HepG2 (cell line): ENCODE measurements around the gene PRKCD. TPM values are rescaled to one million over a fixed set of nuclear protein-coding genes. Genes with fewer than 3 reads are reported as not detected.

Source experiments
- ATAC-seq: fragments of 200-7000 bp; cut with Tn5 transposase; 3 replicates; pipeline ENCODE4 v1.9.1; 2020; ENCODE audit warnings: mild to moderate bottlenecking, moderate library complexity
- BruUV-seq: library from RNA; stranded (reverse); fragments of 400-500 nt; replicated peaks from 2 replicates; lab custom pipeline; 2021; lab: Mats Ljungman, UMichigan
- CTCF ChIA-PET: fragments of 300-600 bp; formaldehyde crosslinking; extraction: SDS; loops from one replicate; lab custom pipeline; 2021; ENCODE audit warnings: low total read pairs, inconsistent platforms, low intra/inter-chr PET ratio; lab: Yijun Ruan, JAX
- POLR2A ChIA-PET: fragments of 350-600 bp; sonication (Branson Sonifier 250); formaldehyde crosslinking; loops from one replicate; lab custom pipeline; 2020; ENCODE audit warnings: antibody characterized with exemption, inconsistent platforms; lab: Yijun Ruan, JAX
- DNase-seq: peaks from one replicate; pipeline ENCODE4 v3.0.0-alpha.2; 2015; ENCODE audit warnings: low spot score
- FAIRE-seq: peaks from 3 replicates; lab custom pipeline; 2011; peaks lifted over from hg19 to GRCh38; lab: Jason Lieb, UNC
- H2AFZ ChIP-seq: one replicate; pipeline ENCODE4 v1.6.1; 2011; ENCODE audit warnings: low read length, inconsistent platforms
- H3K27ac ChIP-seq: fragments of 300-600 bp; 3 replicates; pipeline ENCODE4 v1.8.0; 2011; ENCODE audit warnings: mixed run types, mild to moderate bottlenecking, mixed read lengths, low read length, inconsistent platforms; ENCODE audit not compliant: insufficient read depth; ENCODE audit errors: extremely low read length
- H3K27me3 ChIP-seq, 2 experiments: fragments of 200-600 bp in 1 of 2; 2 replicates in 1 of 2; 3 replicates in 1 of 2; pipeline versions ENCODE4 v1.6.0 to v1.8.0; 2011; ENCODE audit warnings: low read length in 2 of 2, mild to moderate bottlenecking in 2 of 2, moderate library complexity in 2 of 2, inconsistent platforms in 1 of 2; ENCODE audit not compliant: insufficient read depth in 2 of 2, control insufficient read depth in 1 of 2
- H3K36me3 ChIP-seq, 2 experiments: fragments of 200-600 bp in 1 of 2; replicated peaks in 1 of 2; 2 replicates in 1 of 2; 3 replicates in 1 of 2; pipeline versions ENCODE4 v1.5.1 to v1.8.0; 2011; ENCODE audit warnings: low read length in 2 of 2, inconsistent platforms in 1 of 2; ENCODE audit not compliant: insufficient read depth in 2 of 2, control insufficient read depth in 1 of 2
- H3K4me1 ChIP-seq: 2 replicates; pipeline ENCODE4 v1.5.1; 2012; ENCODE audit warnings: low read length, inconsistent platforms; ENCODE audit not compliant: insufficient read depth
- H3K4me2 ChIP-seq: 2 replicates; pipeline ENCODE4 v1.6.0; 2011; ENCODE audit warnings: low read depth, low read length, inconsistent platforms
- H3K4me3 ChIP-seq, 3 experiments: fragments of 200-600 bp in 1 of 3; sonication (generic), shearing (Covaris generic) in 1 of 3; replicated peaks in 1 of 3; 2 replicates each; pipeline ENCODE4 v1.5.1; 2011 to 2016; ENCODE audit warnings: low read length in 3 of 3, inconsistent platforms in 2 of 3, low read depth in 2 of 3, mild to moderate bottlenecking in 2 of 3, control low read depth in 1 of 3, mixed read lengths in 1 of 3; ENCODE audit not compliant: insufficient read depth in 1 of 3
- H3K79me2 ChIP-seq: one replicate; pipeline ENCODE4 v1.6.1; 2011; ENCODE audit warnings: low read length, inconsistent platforms; ENCODE audit not compliant: insufficient read depth
- H3K9ac ChIP-seq: 2 replicates; pipeline ENCODE4 v1.6.0; 2011; ENCODE audit warnings: mild to moderate bottlenecking, low read depth, low read length, inconsistent platforms; ENCODE audit not compliant: insufficient read depth
- H3K9me3 ChIP-seq: 2 replicates; pipeline ENCODE4 v1.5.1; 2012; ENCODE audit warnings: mild to moderate bottlenecking, low read length
- H4K20me1 ChIP-seq: 2 replicates; pipeline ENCODE4 v1.6.0; 2011; ENCODE audit warnings: inconsistent platforms, mild to moderate bottlenecking, low read length, moderate library complexity; ENCODE audit not compliant: insufficient read depth
- ELF3 ChIP-seq: IDR thresholded peaks from 2 replicates; pipeline ENCODE4 v1.6.1; 2016; ENCODE audit warnings: missing genetic modification reagents, missing compliant biosample characterization
- ERF ChIP-seq: IDR thresholded peaks from 2 replicates; pipeline ENCODE4 v1.6.1; 2018; ENCODE audit warnings: missing biosample characterization, missing genetic modification reagents
- FOSL2 ChIP-seq: sonication (generic); formaldehyde crosslinking; IDR thresholded peaks from 2 replicates; pipeline ENCODE4 v1.4.0; 2020; ENCODE audit warnings: missing genetic modification reagents
- IRF2 ChIP-seq: IDR thresholded peaks from 2 replicates; pipeline ENCODE4 v1.6.1; 2018; ENCODE audit warnings: missing genetic modification reagents, missing compliant biosample characterization
- ISL2 ChIP-seq: sonication (generic); formaldehyde crosslinking; IDR thresholded peaks from 2 replicates; pipeline ENCODE4 v1.5.0; 2020; ENCODE audit warnings: missing genetic modification reagents
- KLF16 ChIP-seq, 2 experiments: sonication (generic) in 1 of 2; formaldehyde crosslinking in 1 of 2; IDR thresholded peaks; 2 replicates each; pipeline versions ENCODE4 v1.6.1 to v1.8.0; 2016 to 2023; ENCODE audit warnings: missing genetic modification reagents in 2 of 2, missing compliant biosample characterization in 1 of 2
- NFRKB ChIP-seq: fragments of 450-650 bp; IDR thresholded peaks from 2 replicates; pipeline ENCODE4 v1.6.1; 2017
- RAD21 ChIP-seq: fragments of 450-650 bp; formaldehyde crosslinking; IDR thresholded peaks from 2 replicates; pipeline ENCODE4 v1.5.0; 2020; ENCODE audit warnings: mild to moderate bottlenecking
- SALL1 ChIP-seq: sonication (generic); formaldehyde crosslinking; IDR thresholded peaks from 2 replicates; pipeline ENCODE4 v1.8.0; 2022; ENCODE audit warnings: mild to moderate bottlenecking, missing genetic modification reagents
- SAP130 ChIP-seq: IDR thresholded peaks from 2 replicates; pipeline ENCODE4 v1.6.1; 2016; ENCODE audit warnings: low read depth
- SMC3 ChIP-seq: IDR thresholded peaks from 2 replicates; pipeline ENCODE4 v1.6.1; 2011; ENCODE audit warnings: low read length, improper control_type of control experiment
- STAG1 ChIP-seq: sonication (generic); formaldehyde crosslinking; IDR thresholded peaks from 2 replicates; pipeline ENCODE4 v1.4.0; 2020; ENCODE audit warnings: missing genetic modification reagents
- TEAD3 ChIP-seq: optimal IDR thresholded peaks from 2 replicates; pipeline ENCODE3; 2016; ENCODE audit warnings: borderline replicate concordance
- XRCC5 ChIP-seq: fragments of 200-400 bp; formaldehyde crosslinking; optimal IDR thresholded peaks from 2 replicates; pipeline ENCODE3; 2017; ENCODE audit warnings: mild to moderate bottlenecking, low read length
- ZBTB8A ChIP-seq: sonication (generic); formaldehyde crosslinking; IDR thresholded peaks from 2 replicates; pipeline ENCODE4 v1.4.0; 2020; ENCODE audit warnings: mild to moderate bottlenecking, low read depth, missing genetic modification reagents, borderline replicate concordance
- ZNF253 ChIP-seq: sonication (generic); formaldehyde crosslinking; IDR thresholded peaks from 2 replicates; pipeline ENCODE4 v1.8.0; 2022; ENCODE audit warnings: mild to moderate bottlenecking, missing genetic modification reagents, borderline replicate concordance
- ZNF318 ChIP-seq: sonication (generic); formaldehyde crosslinking; IDR thresholded peaks from 2 replicates; pipeline ENCODE4 v1.4.0; 2020; ENCODE audit warnings: mild to moderate bottlenecking, missing genetic modification reagents
- ZNF335 ChIP-seq: sonication (generic); formaldehyde crosslinking; IDR thresholded peaks from 2 replicates; pipeline ENCODE4 v1.4.0; 2020; ENCODE audit warnings: missing genetic modification reagents
- ZNF501 ChIP-seq: sonication (generic); formaldehyde crosslinking; IDR thresholded peaks from 2 replicates; pipeline ENCODE4 v1.5.1; 2020; ENCODE audit warnings: mild to moderate bottlenecking, moderate library complexity, missing genetic modification reagents
- ZNF772 ChIP-seq: sonication (generic); formaldehyde crosslinking; IDR thresholded peaks from 2 replicates; pipeline ENCODE4 v1.5.0; 2020; ENCODE audit warnings: mild to moderate bottlenecking, missing genetic modification reagents
- WGBS: methylation state at CpG from one replicate; pipeline ENCODE4 v1.1.6; 2017; ENCODE audit warnings: low lambda C conversion rate; 5-methylcytosine and 5-hydroxymethylcytosine counted together
- in situ Hi-C: cut with HindIII; loops from 2 replicates; pipeline ENCODE4 v1.10.0; 2017; ENCODE audit warnings: low pct_unique_long_range_greater_than_20kb; ENCODE audit not compliant: extremely low pct_ligation_motif_present
- intact Hi-C: fragments of 100-400 bp; cut with micrococcal nuclease; formaldehyde crosslinking; loops from one replicate; pipeline ENCODE4 v1.10.0; 2022; ENCODE audit not compliant: unreplicated experiment
- polyA plus RNA-seq, 8 experiments: library from polyadenylated mRNA; depleted of rRNA in 3 of 8; stranded (reverse) in 7 of 8; unstranded in 1 of 8; fragments of >200 nt; fragmentation: Illumina TruSeq in 4 of 8; extraction: Trizol in 4 of 8; gene quantifications; 2 replicates each; pipeline versions ENCODE4 v1.2.1 to v1.2.3, GENCODE V29; 2011 to 2016; ENCODE audit warnings: low read depth in 4 of 8, missing spikeins in 1 of 8, mixed read lengths in 1 of 8; ENCODE audit not compliant: insufficient read depth in 1 of 8
- total RNA-seq, 5 experiments: library from RNA; depleted of rRNA; stranded (reverse); fragments of >200 nt; fragmentation: Illumina TruSeq; extraction: Trizol; gene quantifications; 2 replicates each; pipeline ENCODE4 v1.2.3, GENCODE V29; 2016; ENCODE audit warnings: low read depth in 1 of 5

The PRKCD gene
- total and polyA plus RNA-seq, 2 of the 13 experiments (the other 11 are each of a cell fraction or from before 2014, with no cell fraction given): 1.6 to 40.7 TPM

- peak; percentile 60 for FAIRE-seq
- Histone ChIP-seq H4K20me1 (no peaks in the 10 kb centered on the region), H3K27ac (no peak overlapping the region), H3K4me3 (no peak overlapping the region), H3K79me2 (no peaks in the 10 kb centered on the region), H3K36me3 (peaks cover 4 to 25% of the 10 kb centered on the region in 2 experiments), H3K9me3 (no peaks in the 10 kb centered on the region), H3K4me1 (peaks cover 11% of the 10 kb centered on the region), H2AFZ (no peak overlapping the region), H3K4me2 (no peak overlapping the region), H3K9ac (no peak overlapping the region), H3K27me3 (no peaks in the 10 kb centered on the region; a peak in 1 of 5 replicates)
- intact Hi-C loops (loop anchor here (1.0 kb wide), 1 partner anchor 82 kb away; no protein-coding TSS in a partner anchor), in situ Hi-C loops (no loop called here)
- CTCF ChIA-PET: interaction anchor here (0.7 to 7.2 kb wide), 6 partner anchors 19 to 85 kb away, joined by 3 to 81 read pairs (median 4); no protein-coding TSS in a partner anchor
- POLR2A ChIA-PET: interaction anchor here (0.9 to 1.1 kb wide), 2 partner anchors 55 to 82 kb away, joined by 3 to 4 read pairs; no protein-coding TSS in a partner anchor
- peak; percentile 66 for DNase-seq
- 3% methylated on average over 5 of the region's 5 CpGs for WGBS
- peak; percentile 88 for ATAC-seq
- BruUV-seq: no TSS peak
- TF ChIP-seq SMC3 (peak; percentile 86), KLF16 (CRISPR knock-in tag; IDR thresholded peaks at IDR 0.05) (0 out of 4 replicates have a peak, but pooled peaks of 1 of the 2 experiments have one; percentile 40), STAG1 (peak; percentile 96), ISL2 (CRISPR knock-in tag) (no peak), ZNF318 (CRISPR knock-in tag) (no peak), ZNF253 (CRISPR knock-in tag) (no peak), ZNF335 (CRISPR knock-in tag) (no peak), ZNF501 (CRISPR knock-in tag) (0 out of 2 replicates have a peak, but pooled peaks have one; percentile 50), XRCC5 (peak; percentile 70), IRF2 (CRISPR knock-in tag) (0 out of 2 replicates have a peak, but pooled peaks have one; percentile 19), ZBTB8A (no peak), SALL1 (CRISPR knock-in tag) (peak; percentile 43; the same call in 1 of the 2 replicates), ELF3 (CRISPR knock-in tag) (peak; percentile 43; the same call in 1 of the 2 replicates), SAP130 (CRISPR knock-in tag) (0 out of 2 replicates have a peak, but pooled peaks have one; percentile 20), TEAD3 (CRISPR knock-in tag) (peak; percentile 67), ZNF772 (CRISPR knock-in tag) (0 out of 2 replicates have a peak, but pooled peaks have one; percentile 29), RAD21 (peak; percentile 86), FOSL2 (CRISPR knock-in tag) (0 out of 2 replicates have a peak, but pooled peaks have one; percentile 17), NFRKB (no peak), ERF (CRISPR knock-in tag) (peak; percentile 64; the same call in 1 of the 2 replicates)
Measured at GRCh38 chr3:53114011-53114400, 47.0 kb upstream of the PRKCD start.
